Measurements from ENCODE around the gene LGMN.

The LGMN gene

GRCh38 chr14:92724516-92725340 lies 23.7 kb downstream of the LGMN start:
- no peak for DNase-seq

DNA sequence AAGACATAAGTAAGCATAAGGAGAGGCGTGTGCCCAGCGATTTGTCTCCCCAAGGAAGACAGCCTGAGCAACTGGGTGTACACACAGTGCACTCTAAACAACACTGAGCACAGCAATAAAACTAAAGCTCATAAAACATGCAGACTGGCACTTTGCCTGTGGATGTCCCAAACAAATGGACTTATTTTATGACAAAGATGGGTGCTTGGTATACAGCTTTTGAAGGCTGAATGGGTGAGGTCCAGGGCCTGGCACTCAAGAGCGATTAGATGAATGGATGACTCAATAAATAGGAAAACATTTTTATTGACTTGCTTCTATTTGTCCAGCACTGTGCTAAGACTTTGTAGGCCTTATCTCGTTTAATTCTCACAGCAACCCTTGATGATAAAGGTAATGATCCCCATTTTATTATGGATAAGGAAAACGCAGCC lies 28.5 kb downstream of the LGMN start:
- no peak for DNase-seq

DNA sequence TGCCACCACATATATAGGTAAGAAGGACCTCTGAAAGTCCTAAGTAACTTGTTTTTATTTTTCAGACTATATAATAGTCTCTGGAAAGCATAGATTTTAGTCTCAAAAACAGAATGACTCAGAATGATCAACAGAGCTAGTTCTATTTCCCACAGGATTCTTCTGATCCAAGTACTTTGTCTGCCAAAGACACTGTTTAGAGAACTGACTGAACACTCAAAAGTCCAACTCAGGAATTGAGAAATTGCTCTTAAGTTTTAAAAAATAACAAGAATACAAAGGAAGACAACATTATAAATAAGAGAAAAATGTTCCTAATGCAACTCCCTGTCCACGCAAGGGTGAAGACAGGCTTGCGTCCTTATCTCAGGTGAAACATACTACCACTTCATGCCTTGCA lies 29.0 kb downstream of the LGMN start:
- DNase-seq, result no peak

- no peak for DNase-seq
Measured at GRCh38 chr14:92718664-92719063, 29.8 kb downstream of the LGMN start.

DNA sequence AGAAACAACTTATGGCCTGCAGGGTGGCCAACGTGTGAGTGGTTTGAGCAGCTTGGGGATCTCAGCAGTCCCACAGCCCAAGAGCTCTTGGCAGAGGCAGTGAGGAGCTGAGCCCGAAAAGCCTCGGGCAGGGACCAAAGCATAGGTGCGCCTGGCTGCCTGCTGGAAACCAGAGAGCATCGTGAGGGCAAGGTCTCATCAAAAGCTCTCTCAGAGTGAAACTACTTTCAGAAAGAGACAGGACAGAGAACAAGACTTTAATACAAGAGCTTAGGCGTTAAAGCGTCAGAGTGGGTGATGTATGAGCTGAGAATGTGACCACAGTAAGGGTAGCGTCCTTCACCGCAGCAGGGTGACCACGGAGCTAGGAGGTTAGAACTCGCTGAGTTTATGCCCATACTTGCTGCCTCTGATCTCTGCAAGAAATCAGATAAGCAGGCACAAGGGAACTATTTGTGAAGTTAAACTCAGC lies 30.8 kb downstream of the LGMN start:
- no peak for DNase-seq

DNA sequence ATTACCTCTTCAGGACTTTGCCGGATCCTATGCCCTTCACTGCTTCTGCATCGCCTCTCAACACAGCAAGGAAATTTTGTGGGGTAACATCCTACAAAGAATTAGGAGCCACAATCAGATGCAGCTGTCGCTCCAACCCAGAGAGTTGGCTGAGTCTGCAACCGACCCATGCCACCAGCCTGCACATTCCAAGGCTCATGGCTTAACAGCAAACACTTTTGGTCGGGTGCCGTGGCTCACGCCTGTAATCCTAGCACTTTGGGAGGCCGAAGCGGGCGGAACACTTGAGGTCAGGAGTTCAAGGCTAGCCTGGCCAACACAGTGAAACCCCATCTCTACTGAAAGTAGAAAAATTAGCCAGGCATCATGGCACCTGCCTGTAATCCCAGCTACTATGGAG lies 32.3 kb downstream of the LGMN start:
- DNase-seq, result no peak

DNA sequence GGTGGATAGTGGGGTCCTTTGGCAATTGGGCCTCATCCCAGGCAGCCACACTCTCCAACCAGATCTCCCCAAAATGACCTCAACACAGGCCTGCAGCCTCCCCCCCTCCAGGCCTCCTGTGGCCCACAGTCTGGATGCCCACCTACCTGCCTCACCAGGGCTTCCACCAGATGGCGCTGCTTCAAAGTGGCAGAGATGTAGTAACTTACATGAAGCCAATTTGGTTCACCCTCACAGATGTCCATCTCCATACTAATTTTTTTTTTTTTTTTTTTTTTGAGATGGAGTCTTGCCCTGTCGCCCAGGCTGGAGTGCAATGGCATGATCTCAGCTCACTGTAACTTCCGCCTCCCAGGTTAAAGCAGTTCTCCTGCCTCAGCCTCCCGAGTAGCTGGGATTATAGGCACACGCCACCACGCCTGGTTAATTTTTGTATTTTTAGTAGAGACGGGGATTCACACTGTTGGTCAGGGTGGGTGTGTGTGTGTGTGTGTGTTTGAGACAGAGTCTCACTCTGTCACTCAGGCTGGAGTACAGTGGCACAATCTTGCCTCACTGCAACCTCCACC lies 33.6 kb downstream of the LGMN start:
- DNase-seq, result peak; percentile 13 to 51

GRCh38 chr14:92712654-92713051 lies 35.8 kb downstream of the LGMN start:
- DNase-seq, result no peak

DNA sequence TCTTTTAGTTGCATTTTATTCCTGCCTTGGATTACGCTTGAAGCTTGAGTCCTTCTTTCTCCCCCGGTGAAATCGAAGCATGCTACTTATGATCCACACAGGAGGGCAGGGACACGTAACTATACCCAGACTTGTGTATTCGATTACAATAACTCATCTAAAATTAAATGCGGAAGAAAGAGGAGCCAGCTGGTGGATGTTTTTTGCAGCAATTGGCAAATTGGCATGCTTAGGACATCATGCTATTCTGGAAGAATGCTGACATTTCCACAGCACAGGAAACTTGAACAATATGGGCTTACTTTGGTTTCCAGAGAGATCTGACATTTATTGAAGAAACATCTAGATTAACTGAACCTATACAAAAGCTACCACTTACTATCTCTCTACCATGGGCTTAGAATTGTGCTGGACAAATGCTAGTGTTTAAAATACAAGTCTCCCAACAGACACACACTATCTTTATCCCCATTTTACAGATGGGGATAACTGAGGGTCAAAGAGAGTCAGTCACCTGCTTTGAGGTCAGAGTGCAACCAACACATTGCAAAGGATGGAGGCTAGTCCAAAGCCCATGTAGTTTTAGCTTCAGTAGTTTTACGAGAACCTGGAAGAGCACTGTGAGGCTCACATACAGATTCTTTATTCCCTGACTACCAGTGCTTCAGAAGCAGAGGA lies 36.3 kb downstream of the LGMN start:
- no peak for DNase-seq

DNA sequence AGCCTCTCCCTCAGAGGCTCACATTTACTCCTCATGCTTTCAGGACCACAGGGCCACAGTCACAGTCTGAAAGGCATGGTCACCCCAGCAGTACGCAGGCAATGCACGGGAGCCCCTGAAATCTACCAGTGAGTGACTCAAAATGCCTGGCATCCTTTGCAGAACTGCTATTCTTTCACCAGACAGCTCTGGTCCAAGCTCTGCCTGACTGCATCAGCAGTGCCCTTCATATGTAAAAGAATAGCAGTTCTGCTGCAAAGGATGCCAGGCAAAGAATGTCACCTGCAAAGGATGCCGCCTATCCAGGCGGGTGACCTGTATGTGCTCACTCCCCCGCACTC lies 38.5 kb downstream of the LGMN start:
- no peak for DNase-seq

DNA sequence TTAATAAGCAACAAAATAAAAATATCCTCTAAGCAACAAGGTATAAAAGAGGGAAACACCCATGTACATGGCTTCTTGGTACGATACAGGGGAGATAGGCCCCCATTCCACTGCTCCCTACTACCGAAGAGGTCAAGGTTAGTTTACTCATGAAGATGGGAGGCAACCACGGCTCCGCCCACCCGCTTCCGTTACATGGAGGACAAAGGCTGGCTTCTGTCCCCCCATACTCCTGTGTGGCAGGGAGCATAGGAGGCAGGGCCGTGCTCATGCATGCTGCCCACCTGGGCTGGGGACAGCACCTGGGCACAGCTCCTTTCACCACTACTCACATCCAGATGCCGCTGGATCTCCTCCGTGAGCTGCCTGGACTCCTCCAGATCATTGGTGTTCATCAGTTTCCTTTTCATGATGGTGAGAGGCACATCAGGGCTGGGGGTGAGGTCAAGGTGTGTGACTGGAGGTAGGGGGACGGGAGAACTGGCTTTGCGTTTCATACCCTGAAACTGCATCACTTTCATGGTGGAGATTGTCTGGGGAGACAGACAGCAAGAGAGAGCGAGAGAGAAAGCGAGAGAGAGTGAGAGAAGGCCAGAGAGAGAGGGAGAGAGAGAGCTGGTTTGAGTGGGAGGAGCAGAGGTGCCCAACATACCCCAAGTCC lies 39.0 kb downstream of the LGMN start:
- no peak for DNase-seq

GRCh38 chr14:92706386-92706785 lies 42.0 kb downstream of the LGMN start:
- DNase-seq, result no peak

GRCh38 chr14:92704821-92705220 lies 43.6 kb downstream of the LGMN start:
- no peak for DNase-seq

GRCh38 chr14:92704036-92704804 lies 44.2 kb downstream of the LGMN start:
- DNase-seq, result no peak

DNA sequence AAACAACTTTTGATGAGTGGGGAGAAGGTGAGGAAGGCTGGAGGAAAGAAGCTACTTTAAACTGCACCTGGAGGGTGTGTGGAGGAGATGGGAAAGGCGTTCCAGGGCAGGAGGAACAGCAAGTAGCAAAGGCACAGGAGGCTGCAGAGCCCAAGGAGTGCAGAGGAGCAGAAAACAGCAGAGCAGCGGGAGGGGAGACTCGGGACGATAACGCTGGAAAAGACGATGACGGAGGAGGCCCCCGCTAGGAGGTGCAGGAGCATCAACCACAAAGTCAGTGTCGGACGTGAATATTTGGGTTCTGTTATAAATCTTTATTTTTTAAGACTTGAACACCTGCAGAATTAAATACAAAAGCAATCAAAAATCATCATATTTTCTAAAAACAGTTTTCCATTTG lies 44.9 kb downstream of the LGMN start:
- DNase-seq, result no peak

GRCh38 chr14:92702441-92702918 lies 45.9 kb downstream of the LGMN start:
- DNase-seq, result no peak

- DNase-seq, result no peak
Measured at GRCh38 chr14:92701826-92702225, 46.6 kb downstream of the LGMN start.

- no peak for DNase-seq
Measured at GRCh38 chr14:92698393-92698792, 50.0 kb downstream of the LGMN start.

DNA sequence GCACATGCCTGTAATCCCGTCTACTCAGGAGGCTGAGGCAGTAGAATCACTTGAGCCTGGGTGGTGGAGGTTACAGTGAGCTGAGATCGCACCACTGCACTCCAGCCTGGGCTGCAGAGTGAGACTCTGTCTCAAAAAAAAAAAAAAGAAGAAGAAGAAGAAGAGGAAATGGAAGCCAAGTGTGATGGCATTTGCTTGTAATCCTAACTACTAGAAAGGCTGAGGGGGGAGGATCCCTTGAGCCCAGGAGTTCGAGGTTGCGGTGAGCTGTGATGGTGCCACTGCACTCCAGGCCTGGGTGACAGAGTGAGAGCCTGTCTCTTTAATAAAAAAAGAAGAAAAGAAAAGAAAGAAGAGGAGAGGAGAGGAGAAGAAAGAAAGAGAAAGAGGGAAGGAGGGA lies 52.1 kb downstream of the LGMN start:
- no peak for DNase-seq

- DNase-seq, result no peak
Measured at GRCh38 chr14:92695562-92695961, 52.9 kb downstream of the LGMN start.

DNA sequence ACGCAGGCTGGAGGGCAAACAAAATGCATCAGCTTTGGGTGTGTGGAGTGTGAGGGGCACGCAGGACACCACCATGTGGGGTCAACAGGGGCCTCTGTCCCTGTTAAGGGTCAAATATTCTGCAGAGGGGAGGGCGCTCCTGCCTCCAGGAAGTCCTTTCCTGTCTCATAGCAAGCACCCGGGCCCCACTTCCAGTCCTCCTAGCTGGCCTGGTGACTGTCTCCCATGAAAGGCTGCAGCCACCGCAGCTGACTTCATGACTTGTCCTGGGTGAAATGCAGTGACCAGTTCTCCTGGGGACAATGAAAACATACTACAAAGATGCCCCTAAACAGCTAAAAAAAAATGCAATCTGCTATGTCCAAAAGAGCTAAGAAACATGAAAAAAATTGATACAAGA lies 53.6 kb downstream of the LGMN start:
- no peak for DNase-seq

DNA sequence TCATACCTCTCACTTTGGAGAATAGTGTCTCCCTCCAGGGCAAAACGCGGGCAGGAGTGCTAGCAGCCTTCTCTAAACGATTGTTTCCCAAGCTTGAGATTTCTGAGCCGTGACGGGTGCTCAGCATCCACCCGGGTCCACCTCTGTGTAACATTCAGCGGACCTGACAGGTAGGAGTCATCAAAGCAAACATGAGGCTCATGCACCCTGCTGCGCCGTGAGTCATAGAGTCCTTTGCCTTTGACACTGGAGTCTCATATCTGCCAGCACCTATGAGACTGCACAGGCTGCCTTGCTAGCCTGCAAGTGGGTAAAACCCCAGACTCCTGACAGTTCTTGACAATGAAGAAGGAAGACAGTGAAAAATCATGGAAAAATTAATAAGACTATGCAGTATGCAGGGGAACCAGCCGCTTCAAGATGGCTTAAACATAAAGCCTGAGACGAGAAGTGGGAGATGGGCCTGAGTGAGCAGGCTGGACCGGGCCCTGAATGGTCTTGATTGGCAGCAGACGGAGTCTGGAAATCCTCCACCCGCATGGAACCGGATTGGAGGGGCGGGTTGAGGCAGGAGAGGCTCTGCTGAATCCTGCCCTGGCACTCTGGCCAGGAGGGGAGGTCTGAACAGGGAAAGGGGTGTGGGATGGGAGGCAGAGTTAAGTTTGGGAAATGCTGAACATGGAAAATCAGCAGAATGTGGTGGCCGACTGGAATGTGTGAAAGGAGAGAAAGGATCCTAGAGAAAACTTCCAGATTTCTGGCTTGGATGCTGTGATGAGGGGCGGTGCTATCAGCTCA lies 54.2 kb downstream of the LGMN start:
- DNase-seq, result peak; percentile 82 to 84

Measured in NCI-H187 (cell line).